ENCODE data around the gene VEGFA.
A peak's percentile ranks its signal among the peaks of the same experiment; 100 is the strongest.

VEGFA gene

GRCh38 chr6:43770372-43771209, 580 bp downstream of the VEGFA start:
- Histone ChIP-seq H3K27ac (peak overlapping the region; percentile 72 to 96 (median 88)), H3K4me3 (peak overlapping the region; percentile 55 to 88 (median 61))

GRCh38 chr6:43771210-43771857, 1.3 kb downstream of the VEGFA start:
- peak overlapping the region; percentile 72 to 96 (median 88) for H3K27ac ChIP-seq

GRCh38 chr6:43771858-43772680, 2.1 kb downstream of the VEGFA start:
- peak overlapping the region; percentile 72 to 96 (median 88) for H3K27ac ChIP-seq

More at GRCh38 chr6:43771210-43771857, 1.3 kb downstream of the VEGFA start:
- H3K4me3 ChIP-seq: peak overlapping the region; percentile 55 to 88 (median 61)

GRCh38 chr6:43772681-43773049, 2.7 kb downstream of the VEGFA start:
- H3K4me3 ChIP-seq: peak overlapping the region; percentile 55 to 88 (median 61)
- peak overlapping the region in 11 of 21 experiments; percentile 72 to 96 (median 91) for H3K27ac ChIP-seq

More at GRCh38 chr6:43771858-43772680, 2.1 kb downstream of the VEGFA start:
- peak overlapping the region; percentile 55 to 88 (median 61) for H3K4me3 ChIP-seq

- Histone ChIP-seq H3K4me3 (peak overlapping the region; percentile 55 to 88 (median 61)), H3K27ac (peak overlapping the region in 8 of 21 experiments; percentile 7 to 96 (median 91))
Measured at GRCh38 chr6:43773050-43773979, 3.3 kb downstream of the VEGFA start.

GRCh38 chr6:43773980-43774775, 4.2 kb downstream of the VEGFA start:
- peak overlapping the region in 6 of 21 experiments; percentile 4 to 88 (median 24) for H3K27ac ChIP-seq
- H3K4me3 ChIP-seq: peak overlapping the region in 2 of 7 experiments; percentile 61 to 88

- Histone ChIP-seq H3K4me3 (peak overlapping the region in 2 of 7 experiments; percentile 2 to 88), H3K27ac (peak overlapping the region in 8 of 21 experiments; percentile 3 to 88 (median 30))
Measured at GRCh38 chr6:43774776-43775534, 4.9 kb downstream of the VEGFA start.

GRCh38 chr6:43775535-43775885, 5.5 kb downstream of the VEGFA start:
- Histone ChIP-seq H3K27ac (peak overlapping the region in 3 of 21 experiments; percentile 3 to 39 (median 16)), H3K4me3 (no peak overlapping the region)

GRCh38 chr6:43776115-43776798, 6.2 kb downstream of the VEGFA start:
- Histone ChIP-seq H3K27ac (peak overlapping the region in 1 of 21 experiments; percentile 9), H3K4me3 (no peak overlapping the region)

GRCh38 chr6:43776799-43777776, 7.1 kb downstream of the VEGFA start:
- no peak overlapping the region for H3K4me3 ChIP-seq
- H3K27ac ChIP-seq: no peak overlapping the region

- Histone ChIP-seq H3K27ac (no peak overlapping the region), H3K4me3 (no peak overlapping the region)
Measured at GRCh38 chr6:43778131-43778855, 8.3 kb downstream of the VEGFA start.

GRCh38 chr6:43778976-43779851, 9.2 kb downstream of the VEGFA start:
- no peak overlapping the region for H3K4me3 ChIP-seq
- H3K27ac ChIP-seq: no peak overlapping the region

GRCh38 chr6:43779852-43780236, 9.8 kb downstream of the VEGFA start:
- no peak overlapping the region for H3K4me3 ChIP-seq
- H3K27ac ChIP-seq: peak overlapping the region in 1 of 21 experiments; percentile 36

- H3K27ac ChIP-seq: peak overlapping the region in 1 of 21 experiments; percentile 36
- no peak overlapping the region for H3K4me3 ChIP-seq
Measured at GRCh38 chr6:43780293-43780692, 10.3 kb downstream of the VEGFA start.

Measured in skin epidermis (tissue), 12 donors.